Adrenal gland (tissue), 12 donors: ENCODE results near the gene SAFB. TPM values are rescaled to one million over a fixed set of nuclear protein-coding genes. Genes with fewer than 3 reads are reported as not detected.
"Not testable (repeated sequence)": the region's sequence is repeated elsewhere in the genome, so short reads cannot be mapped to it uniquely, and the experiment has no call there.

Source experiments
- DNase-seq, 7 donors: peaks; one replicate each; pipeline ENCODE4 v3.0.0-alpha.2; 2019 to 2020
- H3K27ac ChIP-seq, 5 donors: fragments of 200-600 bp; sonication (generic) in 4 of 5; 1 replicate in 3 of 5; 2 replicates in 2 of 5; pipeline versions ENCODE4 v1.5.1 to v1.8.0; 2016 to 2020; ENCODE audit warnings: mild to moderate bottlenecking in 1 of 5
- H3K27me3 ChIP-seq: fragments of 200-600 bp; 2 replicates; pipeline ENCODE4 v1.8.0; 2021
- H3K36me3 ChIP-seq, 2 donors: fragments of 200-600 bp; replicated peaks in 1 of 2; 1 replicate in 1 of 2; 2 replicates in 1 of 2; pipeline versions ENCODE4 v1.5.1 to v1.8.0; 2018 to 2022
- H3K4me1 ChIP-seq, 2 donors: fragments of 200-600 bp; replicated peaks in 1 of 2; 1 replicate in 1 of 2; 2 replicates in 1 of 2; pipeline versions ENCODE4 v1.5.1 to v1.8.0; 2018 to 2021
- H3K4me3 ChIP-seq, 4 donors: fragments of 200-600 bp; sonication (generic) in 3 of 4; one replicate each; pipeline ENCODE4 v1.5.1; 2016 to 2018
- H3K9me3 ChIP-seq, 3 donors: fragments of 200-600 bp; sonication (generic) in 1 of 3; replicated peaks in 1 of 3; 1 replicate in 2 of 3; 2 replicates in 1 of 3; pipeline versions ENCODE4 v1.5.1 to v1.8.0; 2016 to 2021
- CTCF ChIP-seq, 6 experiments: fragments of 450-650 bp in 4 of 6; fragments of 200-600 bp in 2 of 6; sonication (generic) in 1 of 6; IDR thresholded peaks; 1 replicate in 5 of 6; 2 replicates in 1 of 6; pipeline versions ENCODE4 v1.5.1 to v1.8.0; 2016 to 2021; ENCODE audit warnings: antibody characterized with exemption in 6 of 6, mild to moderate bottlenecking in 2 of 6, moderate library complexity in 1 of 6
- POLR2A ChIP-seq, 2 donors: fragments of 450-650 bp; IDR thresholded peaks; one replicate each; pipeline ENCODE4 v1.6.1; 2017; ENCODE audit warnings: antibody characterized with exemption in 2 of 2, mild to moderate bottlenecking in 2 of 2, moderate library complexity in 1 of 2
- WGBS, 4 donors: extraction: QIAGEN DNeasy Blood & Tissue Kit in 2 of 4; methylation state at CpG; one replicate each; pipeline versions ENCODE4 v1.1.5 to v1.1.7; 2013 to 2017; 5-methylcytosine and 5-hydroxymethylcytosine counted together
- intact Hi-C, 2 donors: fragments of 100-400 bp; cut with DNase I; formaldehyde crosslinking; loops; one replicate each; pipeline versions ENCODE4 v1.14.1 to v1.15.0; 2022 to 2023
- polyA plus RNA-seq, 3 donors: library from polyadenylated mRNA; stranded (reverse); fragments of 200-250 nt in 2 of 3; fragments of 350-450 nt in 1 of 3; fragmentation: Illumina TruSeq in 1 of 3; extraction: RNeasy Lipid Tissue Mini Kit (QIAGEN cat#74804) in 1 of 3; gene quantifications; one replicate each; pipeline ENCODE4 v1.2.3, GENCODE V29; 2013 to 2014
- total RNA-seq, 9 donors: library from RNA; depleted of rRNA in 4 of 9; stranded (reverse); fragments of >200 nt in 4 of 9; fragments of 120-200 nt in 1 of 9; fragmentation: NEBNext Ultra II Directional in 1 of 9; extraction: Animal tissue kit (Norgen Biotek cat#: 25700) in 1 of 9; gene quantifications; one replicate each; pipeline versions ENCODE4 v1.1.0 to v1.2.4, GENCODE V29; 2013 to 2023
- donor health status: healthy with polysubstance abuse.
- donor health status: Bipolar disorder and iron deficiency.
- donor health status: DM: yes; HTN: yes; CAD: no.
- donor health status: DM: no; HTN: no; CAD: no.
- donor health status: DM: no; HTN: no; CAD: no.
- donor health status: DM: yes; HTN: yes; CAD: no.

The SAFB gene
- total and polyA plus RNA-seq, 12 donors, result 38.4 to 125 (median 55.5) TPM

GRCh38 chr19:5687360-5688198 lies 64.7 kb downstream of the SAFB start:
- Histone ChIP-seq H3K27me3 (no peaks in the 10 kb centered on the region), H3K4me3 (peak overlapping the region in 1 of 4 donors; percentile 49), H3K9me3 (no peaks in the 10 kb centered on the region), H3K4me1 (peaks cover 12 to 24% of the 10 kb centered on the region in 2 donors), H3K27ac (peak overlapping the region in 4 of 5 donors; percentile 64 to 93 (median 82)), H3K36me3 (peaks cover 0 to 11% of the 10 kb centered on the region in 2 donors)
- peak in 3 of 7 donors; percentile 46 to 59 (median 52) for DNase-seq
- TF ChIP-seq POLR2A (IDR thresholded peaks at IDR 0.05) (no peak), CTCF (IDR thresholded peaks at IDR 0.05) (peak in 1 of 6 experiments; percentile 8)
- intact Hi-C loops, result no loop called here
- WGBS, 4 donors, result 49 to 81% (median 58%) methylated on average over 22 to 76 of the region's 76 CpGs

GRCh38 chr19:5688262-5688881 lies 65.5 kb downstream of the SAFB start:
- peak in 2 of 7 donors; percentile 33 to 40 for DNase-seq
- H3K9me3 ChIP-seq, intact Hi-C loops, H3K27ac ChIP-seq, H3K27me3 ChIP-seq, H3K4me3 ChIP-seq: not testable (repeated sequence)
- Histone ChIP-seq H3K4me1 (peaks cover 12 to 31% of the 10 kb centered on the region in 2 donors), H3K36me3 (peaks cover 0 to 19% of the 10 kb centered on the region in 2 donors)
- WGBS, 4 donors, result 92% methylated on average over 13 of the region's 13 CpGs

GRCh38 chr19:5690125-5690954 lies 67.5 kb downstream of the SAFB start, which contains the start of gene RPL36:
RPL36 (plus strand) TSS chr19:5690295; CDS start chr19:5690508, 213 bp downstream.
- Histone ChIP-seq H3K36me3 (peaks cover 0 to 38% of the 10 kb centered on the region in 2 donors), H3K4me1 (peaks cover 12 to 31% of the 10 kb centered on the region in 2 donors), H3K27me3 (no peaks in the 10 kb centered on the region), H3K9me3 (no peaks in the 10 kb centered on the region), H3K4me3 (peak within 1 kb of the TSS; percentile 67 to 97 (median 82)), H3K27ac (peak within 1 kb of the TSS; percentile 90 to 95 (median 93))
- peak; percentile 91 to 99 (median 98) for TF ChIP-seq CTCF (IDR thresholded peaks at IDR 0.05)
- TF ChIP-seq POLR2A (IDR thresholded peaks at IDR 0.05), result peak; percentile 87 to 92
- 0 to 1% (median 1%) methylated on average over 33 to 73 of the region's 73 CpGs for WGBS, 4 donors
- intact Hi-C loops, result no loop called here
- peak; percentile 96 to 99 (median 99) for DNase-seq

- Histone ChIP-seq H3K36me3 (peaks cover 0 to 47% of the 10 kb centered on the region in 2 donors), H3K27ac (peak overlapping the region; percentile 90 to 95 (median 93)), H3K4me1 (peaks cover 12 to 30% of the 10 kb centered on the region in 2 donors), H3K9me3 (no peaks in the 10 kb centered on the region), H3K4me3 (peak overlapping the region; percentile 67 to 97 (median 82)), H3K27me3 (no peaks in the 10 kb centered on the region)
- intact Hi-C loops, result no loop called here
- TF ChIP-seq POLR2A (IDR thresholded peaks at IDR 0.05) (peak in 1 of 2 donors; percentile 32), CTCF (IDR thresholded peaks at IDR 0.05) (no peak)
- 2 to 4% (median 3%) methylated on average over 17 to 54 of the region's 54 CpGs for WGBS, 4 donors
- DNase-seq, result peak; percentile 68 to 89 (median 79)
Measured at GRCh38 chr19:5690955-5691821, 68.3 kb downstream of the SAFB start.
